ENCODE results near the gene GJC1.
A peak's percentile ranks its signal among the peaks of the same experiment; 100 is the strongest.

The GJC1 gene

DNA sequence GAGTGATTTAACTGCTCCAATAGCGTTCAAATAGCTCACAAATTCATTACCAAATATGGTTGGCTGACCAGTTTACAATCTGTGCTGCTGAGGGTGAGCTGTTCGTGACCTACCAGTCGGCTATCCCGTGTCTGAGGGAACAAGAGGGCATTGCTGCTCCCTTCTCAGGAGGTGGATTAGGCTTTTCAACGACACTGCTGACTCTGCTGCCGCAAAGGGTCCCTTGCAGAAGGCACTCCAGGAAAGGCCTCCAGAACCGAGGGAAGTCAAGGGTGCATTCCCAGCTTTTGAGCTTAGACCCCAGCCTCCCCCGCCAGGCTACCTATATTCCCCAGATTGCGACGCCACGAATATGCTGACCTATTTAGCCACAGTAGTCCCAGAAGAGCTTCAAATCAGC lies 32.3 kb downstream of the GJC1 start:
- DNase-seq = no peak

DNA sequence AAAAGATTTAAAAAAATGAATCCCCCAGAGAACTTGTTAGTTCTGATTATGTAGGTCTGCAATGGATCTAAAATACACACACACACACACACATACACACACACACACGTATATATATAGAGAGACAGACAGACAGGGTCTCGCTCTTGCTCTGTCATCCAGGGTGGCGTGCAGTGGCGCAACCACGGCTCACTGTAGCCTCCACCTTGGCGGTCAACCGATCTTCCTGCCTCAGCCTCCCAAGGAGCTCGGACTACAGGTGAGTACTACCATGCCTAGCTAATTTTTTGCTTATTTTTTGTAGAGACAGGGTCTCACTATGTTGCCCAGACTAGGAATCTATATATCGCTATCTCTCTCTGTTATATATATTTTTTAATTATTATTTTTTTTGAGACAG lies 33.4 kb downstream of the GJC1 start:
- DNase-seq = no peak

DNA sequence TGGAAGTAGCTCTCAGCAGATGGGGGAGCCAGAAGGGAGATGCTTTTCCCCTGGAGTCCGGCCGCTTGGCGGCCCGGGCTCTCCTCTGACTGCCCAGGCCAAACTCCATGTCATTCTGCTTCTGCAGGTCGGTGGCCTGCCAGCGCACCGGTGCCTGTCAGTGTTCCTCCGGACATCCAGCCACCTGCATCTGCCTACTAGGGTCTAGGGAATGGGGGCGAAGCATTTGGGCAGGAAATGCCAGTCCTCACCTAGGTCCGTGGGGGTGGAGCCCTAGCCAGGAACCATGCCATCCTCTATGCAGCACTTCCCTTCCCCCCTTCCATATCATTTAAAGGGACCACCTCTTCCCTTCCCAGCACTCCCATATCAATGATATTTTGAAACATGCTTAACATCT lies 34.2 kb downstream of the GJC1 start:
- DNase-seq = no peak

DNA sequence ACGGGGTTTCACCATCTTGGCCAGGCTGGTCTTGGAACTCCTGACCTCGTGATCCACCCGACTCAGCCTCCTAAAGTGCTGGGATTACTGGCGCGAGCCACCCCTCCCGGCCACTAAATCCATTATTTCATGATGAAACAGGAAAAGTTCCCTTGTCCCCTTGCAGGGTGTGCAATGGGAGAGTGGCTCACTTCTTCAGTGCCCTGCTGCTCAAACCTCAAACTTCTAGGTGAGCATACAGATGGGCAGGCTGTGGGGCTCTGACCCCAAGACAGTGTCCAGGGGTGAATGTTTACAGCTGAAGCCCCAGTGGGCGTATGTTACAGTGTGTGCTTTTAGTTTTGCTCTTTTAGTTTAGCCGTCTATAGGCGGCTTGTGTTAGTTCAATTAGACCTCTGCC lies 34.7 kb downstream of the GJC1 start:
- no peak for DNase-seq

DNA sequence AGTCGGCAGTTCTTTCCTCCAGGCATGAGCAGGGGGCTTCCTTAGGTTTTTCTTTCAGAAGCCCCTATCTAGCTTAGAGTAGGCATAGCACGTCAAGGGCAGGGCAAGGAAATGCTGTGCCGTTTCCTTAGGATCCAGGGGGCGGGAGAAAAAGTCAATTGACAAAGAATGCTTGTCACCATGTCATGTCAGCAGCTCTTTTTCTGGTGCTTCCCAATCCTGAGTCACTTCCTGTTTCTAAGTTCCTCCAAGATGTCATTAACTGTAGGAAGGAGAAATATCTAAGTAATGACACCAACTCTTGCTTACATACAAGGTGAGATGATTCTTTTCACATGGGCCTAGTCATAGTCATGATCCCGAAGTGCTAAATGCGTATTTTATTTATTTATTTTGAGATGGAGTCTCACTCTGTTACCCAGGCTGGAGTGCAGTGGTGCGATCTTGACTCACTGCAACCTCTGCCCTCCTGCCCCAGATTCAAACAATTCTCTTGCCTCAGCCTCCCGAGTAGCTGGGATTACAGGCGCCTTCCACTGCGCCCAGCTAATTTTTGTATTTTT lies 35.2 kb downstream of the GJC1 start:
- DNase-seq = no peak

DNA sequence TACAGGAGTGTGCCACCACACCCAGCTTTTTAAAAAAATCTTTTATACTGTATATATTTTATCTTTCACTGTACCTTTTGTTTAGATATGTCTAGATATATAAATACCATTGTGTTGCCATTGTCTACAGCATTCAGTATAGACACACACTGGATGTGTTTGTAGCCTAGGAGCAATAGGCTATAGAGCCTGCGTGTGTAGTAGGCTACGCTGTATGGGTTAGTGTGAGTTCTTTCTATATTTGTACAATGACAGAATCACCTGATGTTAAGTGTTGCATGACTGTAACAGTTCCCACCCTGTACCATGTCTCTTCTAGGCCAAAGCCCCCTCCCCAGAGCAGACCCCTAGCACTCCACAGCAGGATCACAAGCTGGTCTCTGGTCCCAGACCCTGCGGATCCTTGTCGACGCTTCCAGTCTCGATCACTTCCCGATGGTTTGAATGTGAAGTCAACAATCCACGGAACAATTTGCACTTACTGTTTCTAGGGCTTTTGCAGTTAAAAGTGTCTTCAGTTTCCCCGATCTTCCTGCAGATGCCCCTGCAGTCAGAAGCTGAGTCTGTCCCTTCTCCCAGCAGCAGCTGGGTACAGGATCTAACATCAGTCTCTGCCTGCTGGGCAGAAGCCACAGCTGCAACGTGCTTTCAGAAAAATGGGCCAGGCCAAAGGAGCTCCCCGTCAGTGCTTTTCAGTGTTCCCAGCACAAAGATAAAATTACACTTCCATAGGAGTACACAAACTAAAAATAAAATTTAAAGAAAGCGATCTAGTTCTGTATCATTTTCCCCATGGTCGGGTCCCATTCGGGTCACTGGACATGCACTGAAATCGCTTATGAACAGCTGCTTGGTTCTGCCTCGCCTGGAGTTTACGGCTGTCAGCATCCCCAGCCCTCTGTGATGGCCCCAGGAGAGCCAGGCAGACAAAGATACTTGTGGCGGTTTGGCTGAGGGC lies 35.9 kb downstream of the GJC1 start:
- no peak for DNase-seq

DNA sequence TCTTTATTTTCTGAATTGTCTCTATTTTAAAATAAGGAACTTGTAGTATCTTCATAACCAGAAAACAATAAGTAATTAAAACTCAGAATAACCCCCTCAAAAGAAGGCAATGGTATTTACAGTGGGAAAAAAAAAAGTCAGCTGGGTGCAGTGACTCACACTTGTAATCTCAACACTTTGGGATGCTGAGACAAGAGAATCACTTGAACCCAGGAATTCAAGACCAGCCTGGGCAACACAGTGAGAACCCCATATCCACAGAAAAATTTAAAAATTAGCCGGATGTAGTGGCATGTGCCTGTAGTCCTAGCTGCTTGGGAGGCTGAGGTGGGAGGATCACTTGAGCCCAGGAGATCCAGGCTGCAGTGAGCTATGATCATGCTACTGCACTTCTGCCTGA lies 37.8 kb downstream of the GJC1 start:
- no peak for DNase-seq

DNA sequence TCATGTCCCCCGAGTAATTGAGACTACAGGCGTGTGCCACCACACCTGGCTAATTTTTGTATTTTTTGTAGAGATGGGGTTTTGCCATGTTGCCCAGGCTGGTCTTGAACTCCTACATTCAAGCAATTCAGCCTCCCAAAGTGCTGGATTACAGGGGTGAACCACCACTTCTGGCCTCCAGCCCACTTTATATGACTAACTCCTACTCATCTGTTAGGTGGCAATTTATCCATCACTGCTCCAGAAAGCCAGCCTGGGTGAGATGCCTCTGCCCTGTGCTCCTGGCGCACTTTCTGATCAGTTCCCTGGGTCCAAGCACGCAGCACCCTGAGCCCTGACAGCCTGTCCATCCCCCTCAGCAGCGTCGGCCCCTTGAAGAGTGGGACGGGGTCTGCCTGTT lies 41.9 kb downstream of the GJC1 start:
- DNase-seq = no peak

DNA sequence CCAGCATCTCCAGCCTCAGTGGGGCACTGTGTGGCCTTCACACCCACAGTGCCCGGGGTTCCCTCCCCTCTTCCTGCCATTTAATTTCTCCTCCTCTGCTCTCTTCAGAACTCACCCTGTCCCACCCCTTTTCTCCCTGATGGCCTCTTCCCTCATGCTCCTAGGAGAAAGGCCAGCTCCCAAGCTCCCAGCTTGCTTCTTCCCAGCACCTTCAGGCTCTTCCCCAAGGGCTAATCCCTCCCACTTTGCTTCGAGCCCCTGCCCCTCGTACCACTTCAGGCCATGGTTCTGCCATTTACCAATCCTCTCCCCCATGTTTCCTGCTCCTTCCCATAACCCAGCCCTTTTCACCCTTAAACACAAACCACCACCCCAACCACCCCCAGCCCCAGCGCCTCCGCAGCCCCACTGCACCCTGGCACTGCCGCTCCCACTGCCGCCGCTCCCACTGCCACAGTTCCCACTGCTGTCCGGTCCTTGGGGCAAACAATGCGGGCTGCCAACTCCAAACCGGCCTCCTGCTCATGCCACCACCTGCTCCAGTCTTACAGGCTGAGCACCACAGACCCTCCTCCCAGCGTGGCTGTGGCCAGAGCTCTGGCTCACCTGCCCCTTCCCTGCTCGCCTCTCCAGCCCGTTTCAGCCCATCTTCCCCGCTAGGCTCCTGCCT lies 42.7 kb downstream of the GJC1 start:
- DNase-seq = no peak

DNA sequence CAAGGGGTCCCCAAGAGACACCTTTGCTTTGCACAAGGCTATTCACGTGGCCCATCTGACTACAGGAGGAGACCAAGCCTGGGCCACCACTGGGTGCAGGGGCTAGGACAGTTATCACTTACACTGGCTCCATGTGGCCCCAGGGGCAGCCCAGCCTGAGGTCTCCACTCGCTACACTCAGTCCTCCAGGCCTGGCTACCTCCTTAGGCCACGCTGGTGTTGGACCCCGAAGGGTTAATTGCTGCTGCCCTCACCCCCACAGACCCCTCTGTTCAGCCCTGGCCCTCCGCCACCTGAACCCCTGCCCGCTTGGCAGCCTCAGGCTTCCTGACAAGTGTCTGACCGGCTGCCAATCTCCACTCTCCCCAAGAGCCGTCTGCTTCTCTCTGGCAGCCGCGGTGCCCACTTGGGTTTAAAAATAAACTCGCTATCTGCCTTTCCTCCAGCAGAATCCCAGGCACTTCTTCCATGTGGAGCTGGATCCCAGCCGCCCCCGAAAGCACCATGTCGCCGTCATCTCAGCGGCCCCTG lies 43.5 kb downstream of the GJC1 start:
- DNase-seq = no peak

DNA sequence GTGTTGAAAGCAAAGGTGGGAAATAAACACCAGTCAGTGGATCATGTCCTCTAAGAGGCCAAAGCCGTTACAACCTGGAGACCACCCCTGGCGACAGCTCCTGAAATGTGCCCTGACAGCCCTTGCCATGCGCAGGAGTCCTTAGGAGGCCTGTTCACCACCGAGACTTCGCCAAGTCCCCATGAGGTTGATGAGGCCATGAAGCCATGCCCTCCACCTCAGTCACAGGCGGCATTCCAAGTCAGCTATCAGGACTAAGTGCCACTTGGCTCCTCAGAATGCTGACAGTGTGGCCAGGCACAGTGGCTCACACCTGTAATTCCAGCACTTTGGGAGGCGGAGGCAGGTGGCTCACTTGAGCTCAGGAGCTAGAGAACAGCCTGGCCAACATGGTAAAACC lies 44.2 kb downstream of the GJC1 start:
- DNase-seq = no peak

DNA sequence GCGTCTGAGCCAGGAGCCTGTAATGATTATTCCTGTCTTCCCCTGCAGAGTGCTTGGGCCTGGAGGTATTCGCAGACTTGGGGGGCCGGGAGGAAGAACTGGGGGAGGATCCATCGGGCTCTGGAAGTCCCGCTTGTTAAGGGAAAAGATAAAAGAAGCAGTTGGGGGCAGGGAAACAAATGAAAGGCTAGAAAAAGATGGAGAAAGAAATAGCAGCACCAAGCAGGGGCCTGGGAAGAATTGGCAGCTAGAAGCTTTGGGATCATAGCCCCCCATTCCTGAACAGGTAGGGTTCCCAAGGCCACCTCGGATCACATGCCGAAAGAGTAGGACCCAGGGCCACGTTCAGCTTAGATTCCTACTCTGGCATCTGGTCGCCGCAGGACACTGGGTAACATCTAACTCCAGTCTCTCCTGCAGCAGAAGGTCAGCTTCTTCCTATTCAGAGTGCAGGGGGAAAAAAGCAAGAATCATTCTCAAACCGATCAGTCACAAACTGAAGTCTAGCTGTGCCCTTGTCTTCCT lies 47.7 kb downstream of the GJC1 start:
- DNase-seq = no peak

DNA sequence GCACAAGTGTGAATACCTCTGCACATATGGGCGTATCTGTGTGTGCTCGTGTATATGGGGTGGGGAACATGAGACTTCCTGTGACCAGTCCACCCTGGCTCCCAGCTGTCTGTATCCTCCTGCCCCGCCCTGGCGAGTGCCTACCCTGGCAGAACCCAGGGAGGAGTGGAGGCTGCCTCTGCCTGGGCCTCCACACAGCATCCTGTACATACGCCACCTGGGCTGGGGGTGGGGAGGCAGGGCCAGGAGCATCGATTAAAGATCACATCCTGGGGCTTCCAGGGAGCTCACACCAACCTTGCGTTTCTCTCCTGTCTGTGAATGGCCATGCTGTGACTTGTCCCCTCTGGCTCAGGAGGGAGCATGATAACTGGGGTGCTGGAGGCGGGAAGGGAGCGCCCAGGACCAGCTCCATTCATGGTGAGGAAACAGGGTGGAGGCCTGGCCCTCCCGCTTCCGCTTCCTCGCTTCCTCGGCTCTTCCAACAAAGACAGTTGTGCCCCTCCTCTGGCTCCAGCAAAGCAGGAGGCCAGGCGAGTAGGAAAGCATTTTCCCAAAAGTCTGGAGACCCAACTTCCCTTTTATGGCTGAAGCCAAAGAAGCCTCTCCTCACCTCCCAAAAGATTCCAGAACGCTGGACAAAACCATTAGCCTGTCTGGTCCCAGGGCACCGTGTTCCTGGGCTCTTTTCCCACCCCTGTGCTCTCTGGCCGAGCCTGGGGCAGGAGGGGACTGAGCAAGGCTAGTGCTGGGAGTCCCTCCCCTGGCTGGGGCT lies 48.3 kb downstream of the GJC1 start:
- no peak for DNase-seq

DNA sequence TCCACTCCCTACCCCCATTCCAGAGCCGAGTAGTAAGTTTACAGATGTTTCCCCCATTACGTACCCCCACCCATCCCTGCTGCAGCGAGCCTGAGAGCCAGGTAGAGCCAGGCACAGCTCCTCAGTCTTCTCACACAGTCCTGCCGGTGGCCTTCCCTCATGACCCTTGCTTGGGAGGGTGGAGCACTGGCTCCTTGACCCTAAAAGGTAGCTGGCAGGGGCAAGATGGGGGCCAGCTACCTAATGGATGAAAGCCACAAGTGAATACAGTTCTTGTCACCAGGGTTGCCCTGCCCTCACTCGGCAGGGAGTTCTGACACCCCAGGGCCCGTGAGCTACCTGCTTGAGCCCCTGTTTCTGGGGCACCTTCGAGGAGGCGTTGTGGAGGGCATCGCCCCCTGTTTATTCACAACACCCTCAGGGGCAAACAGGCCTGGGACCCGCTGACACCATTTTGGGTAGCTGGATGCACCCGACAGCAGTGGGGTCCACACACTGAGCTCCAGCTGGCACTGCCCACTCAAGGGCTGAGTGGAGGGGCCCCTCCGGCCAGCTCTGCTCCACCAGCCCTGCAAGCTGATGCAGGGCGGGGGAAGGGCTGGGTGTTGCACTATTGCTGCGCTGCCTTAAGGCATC lies 49.1 kb downstream of the GJC1 start:
- no peak for DNase-seq

DNA sequence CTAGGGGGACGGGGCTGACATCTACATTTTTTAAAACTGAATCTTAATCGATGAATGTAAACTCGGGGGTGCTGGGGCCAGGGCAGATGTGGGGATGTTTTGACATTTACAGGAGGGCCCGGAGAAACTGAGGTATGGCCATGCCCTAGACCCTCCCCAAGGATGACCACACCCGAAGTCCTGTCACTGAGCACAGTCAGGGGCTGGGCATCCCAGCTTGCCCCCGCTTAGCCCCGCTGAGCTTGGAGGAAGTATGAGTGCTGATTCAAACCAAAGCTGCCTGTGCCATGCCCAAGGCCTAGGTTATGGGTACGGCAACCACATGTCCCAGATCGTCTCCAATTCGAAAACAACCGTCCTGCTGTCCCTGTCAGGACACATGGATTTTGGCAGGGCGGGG lies 49.9 kb downstream of the GJC1 start:
- no peak for DNase-seq

DNA sequence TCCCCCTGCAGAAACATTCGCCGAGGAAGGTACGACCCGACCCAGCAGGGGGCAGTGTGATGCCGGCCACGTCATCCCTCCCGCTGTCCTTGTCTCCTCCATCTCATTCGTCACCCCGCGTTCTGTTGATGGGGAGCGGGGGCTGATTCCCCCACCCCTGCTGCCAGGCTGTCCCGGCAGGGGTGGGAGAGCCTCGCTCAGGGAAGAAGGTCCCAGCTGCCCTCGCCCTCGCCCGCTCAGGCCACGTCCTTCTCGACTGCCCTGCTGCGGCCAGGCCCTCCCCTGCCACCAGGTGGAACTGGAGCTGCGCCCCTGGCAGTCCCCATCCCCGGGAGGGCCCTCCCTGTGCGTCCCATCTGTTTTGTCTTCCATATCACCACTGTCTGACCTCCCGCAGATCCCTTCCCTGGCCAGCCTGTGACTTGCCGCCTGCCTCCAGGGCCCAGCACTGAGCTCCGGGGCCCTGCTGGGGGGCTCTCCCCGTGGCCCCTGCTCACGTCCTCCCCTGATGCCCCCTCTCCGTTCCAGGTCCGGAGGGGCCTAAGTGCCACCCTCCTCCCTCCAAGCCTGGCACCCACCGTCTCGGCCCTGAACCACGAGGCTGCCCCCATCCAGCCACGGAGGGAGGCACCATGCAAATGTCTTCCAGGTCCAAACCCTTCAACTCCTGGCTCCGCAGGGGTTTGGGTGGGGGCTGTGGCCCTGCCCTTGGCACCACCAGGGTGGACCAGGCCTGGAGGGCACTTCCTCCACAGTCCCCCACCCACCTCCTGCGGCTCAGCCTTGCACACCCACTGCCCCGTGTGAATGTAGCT lies 50.7 kb downstream of the GJC1 start:
- DNase-seq = peak; percentile 83

DNA sequence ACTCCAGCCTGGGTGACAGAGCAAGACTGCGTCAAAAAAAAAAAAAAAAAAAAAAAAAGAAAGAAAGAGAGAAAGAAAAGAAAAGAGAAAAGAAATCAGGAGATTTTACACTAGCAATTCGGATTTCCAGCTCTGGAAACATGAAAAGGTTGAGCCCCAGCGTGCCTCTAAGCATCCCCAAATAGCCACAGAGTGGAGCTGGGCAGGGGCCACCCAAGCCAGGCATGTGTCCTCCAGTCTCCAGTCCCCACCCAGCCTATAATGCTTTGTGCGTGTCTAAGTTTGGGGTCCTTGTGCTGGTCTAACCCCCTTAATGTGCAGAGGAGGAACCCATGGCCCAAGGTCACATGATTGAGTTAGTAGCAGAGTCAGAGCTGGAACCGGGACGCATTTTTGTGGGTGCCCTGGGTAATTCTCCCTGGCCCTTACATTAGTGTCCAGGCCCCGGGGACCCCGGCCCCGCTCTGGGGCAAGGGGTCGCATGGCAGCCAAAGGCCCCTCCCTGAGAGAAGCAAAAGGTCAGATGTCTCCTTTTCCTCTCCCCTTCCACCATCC lies 51.4 kb downstream of the GJC1 start:
- no peak for DNase-seq

DNA sequence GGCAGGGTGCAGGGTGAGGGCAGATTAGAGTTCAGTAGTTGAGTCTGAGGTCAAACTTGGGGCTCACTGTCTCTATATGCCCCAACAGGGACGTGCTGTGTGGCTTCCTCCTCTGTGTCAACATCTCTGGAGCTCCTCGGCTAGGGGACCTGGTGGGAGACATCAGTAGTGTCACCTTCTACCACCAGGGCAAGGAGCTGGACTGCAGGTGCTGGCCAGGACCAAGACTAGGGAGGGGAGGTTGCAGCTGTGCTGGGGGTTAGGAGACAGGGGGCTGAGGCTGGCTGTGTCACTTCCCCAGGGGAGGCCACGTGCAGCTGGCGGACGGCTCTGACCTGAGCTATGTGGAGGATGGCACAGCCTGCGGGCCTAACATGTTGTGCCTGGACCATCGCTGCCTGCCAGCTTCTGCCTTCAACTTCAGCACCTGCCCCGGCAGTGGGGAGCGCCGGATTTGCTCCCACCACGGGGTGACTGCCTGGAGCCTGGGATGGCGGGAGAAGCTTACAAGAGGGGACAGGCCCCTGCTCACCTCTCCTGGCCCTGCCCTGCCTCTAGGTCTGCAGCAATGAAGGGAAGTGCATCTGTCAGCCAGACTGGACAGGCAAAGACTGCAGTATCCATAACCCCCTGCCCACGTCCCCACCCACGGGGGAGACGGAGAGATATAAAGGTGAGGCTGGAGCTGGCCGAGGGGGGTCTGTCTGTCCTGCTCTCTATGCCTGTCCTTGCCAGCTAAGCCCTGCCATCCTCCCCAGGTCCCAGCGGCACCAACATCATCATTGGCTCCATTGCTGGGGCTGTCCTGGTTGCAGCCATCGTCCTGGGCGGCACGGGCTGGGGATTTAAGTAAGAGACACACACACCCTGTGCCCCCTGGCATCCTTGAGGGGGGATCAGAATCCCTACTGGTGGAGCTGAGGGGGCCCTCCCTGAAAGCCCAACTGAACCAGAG lies 52.4 kb downstream of the GJC1 start:
- DNase-seq = no peak

DNA sequence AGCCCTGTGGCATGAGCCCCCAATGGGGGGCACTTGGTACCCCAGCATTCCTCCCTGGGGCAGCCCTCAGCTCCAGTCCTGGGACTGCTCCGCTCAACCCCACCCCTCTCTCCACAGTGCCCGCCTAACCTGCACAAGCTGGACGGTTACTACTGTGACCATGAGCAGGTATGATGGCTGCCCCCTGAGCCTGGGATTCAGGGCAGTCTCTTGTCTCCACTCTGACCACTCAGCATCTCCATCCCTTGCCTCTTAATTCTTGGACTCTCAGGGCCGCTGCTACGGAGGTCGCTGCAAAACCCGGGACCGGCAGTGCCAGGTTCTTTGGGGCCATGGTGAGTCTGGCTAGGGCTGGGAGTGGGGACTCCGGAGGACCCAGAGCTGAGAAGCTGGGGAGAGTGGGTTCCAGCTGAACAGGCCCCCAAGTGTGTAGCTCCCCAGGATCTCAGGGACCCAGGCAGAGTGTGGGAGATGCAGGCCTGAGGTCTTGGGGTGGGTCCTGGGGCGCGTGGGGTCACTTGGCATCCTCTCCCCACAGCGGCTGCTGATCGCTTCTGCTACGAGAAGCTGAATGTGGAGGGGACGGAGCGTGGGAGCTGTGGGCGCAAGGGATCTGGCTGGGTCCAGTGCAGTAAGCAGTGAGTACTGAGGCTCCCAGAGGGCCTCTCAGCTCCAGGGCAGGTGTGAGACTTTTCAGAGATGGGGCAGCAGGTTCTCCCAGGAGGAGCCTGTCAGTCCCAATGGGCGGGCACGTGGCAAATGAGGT lies 53.3 kb downstream of the GJC1 start:
- DNase-seq = no peak
